ENCODE measurements around the gene RASGRP3.
A peak's percentile ranks its signal among the peaks of the same experiment; 100 is the strongest.
"Not testable (repeated sequence)": the region's sequence is repeated elsewhere in the genome, so short reads cannot be mapped to it uniquely, and the experiment has no call there.

RASGRP3 gene

DNA sequence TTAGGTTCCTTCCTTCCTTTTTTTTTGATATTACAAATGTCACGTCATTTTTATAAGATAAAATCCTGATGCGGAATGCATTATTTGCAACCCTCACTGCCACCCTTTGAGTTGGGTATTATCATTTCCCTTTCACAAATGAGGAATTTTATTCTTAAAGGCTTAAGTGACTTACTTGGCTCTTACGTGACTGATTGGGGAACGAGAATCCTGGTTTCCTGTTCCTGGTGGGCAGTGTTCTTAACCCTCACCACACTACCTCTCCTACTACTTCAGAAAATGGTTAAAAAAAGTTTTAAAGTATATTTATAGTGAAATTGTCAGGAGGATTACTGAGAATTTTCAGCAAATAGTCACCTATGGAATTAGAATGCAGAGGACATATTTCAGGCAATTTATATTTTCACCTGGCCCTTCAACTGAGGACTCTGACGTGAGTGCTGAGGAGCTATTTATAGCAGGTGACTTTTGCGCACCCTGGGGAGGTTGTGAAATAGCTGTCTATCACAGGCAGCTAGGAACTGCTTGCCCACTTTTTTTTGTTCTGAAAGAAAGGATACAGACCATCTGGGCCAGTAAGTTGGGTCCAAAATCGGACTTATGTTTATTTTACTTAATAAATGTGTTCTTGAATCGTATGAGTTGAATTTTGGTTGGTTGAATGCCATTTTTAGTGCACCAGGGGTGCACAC lies 18.7 kb upstream of the RASGRP3 start:
- no peak for DNase-seq (ENCODE audit: low spot score)

DNA sequence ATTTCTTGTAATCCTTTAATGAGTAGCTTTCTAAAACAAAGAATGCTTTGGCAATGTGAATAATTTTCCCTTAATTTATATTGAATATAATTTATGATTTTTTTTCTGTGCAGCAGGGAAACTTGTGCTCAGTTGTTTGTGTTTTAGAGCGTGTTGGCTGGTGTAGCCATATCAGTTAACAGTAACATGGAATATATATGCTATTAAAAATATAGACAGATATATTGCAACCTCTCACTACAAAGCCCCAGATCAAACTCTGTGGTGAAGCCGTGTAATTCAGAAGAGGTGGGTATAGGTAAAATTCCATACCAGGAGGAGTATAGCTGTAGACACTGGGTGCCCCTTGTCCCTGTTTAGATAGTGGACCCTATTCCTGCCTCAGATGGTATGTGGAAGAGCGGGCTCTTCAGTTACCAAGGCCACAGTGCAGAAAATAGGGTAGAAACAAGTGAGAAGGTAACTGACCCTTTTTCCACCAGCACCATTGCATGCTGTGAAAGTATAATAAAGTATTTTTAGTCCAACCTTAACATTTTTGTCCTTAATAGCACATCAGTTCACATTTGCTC lies 18.1 kb upstream of the RASGRP3 start:
- no peak for DNase-seq (ENCODE audit: low spot score)

DNA sequence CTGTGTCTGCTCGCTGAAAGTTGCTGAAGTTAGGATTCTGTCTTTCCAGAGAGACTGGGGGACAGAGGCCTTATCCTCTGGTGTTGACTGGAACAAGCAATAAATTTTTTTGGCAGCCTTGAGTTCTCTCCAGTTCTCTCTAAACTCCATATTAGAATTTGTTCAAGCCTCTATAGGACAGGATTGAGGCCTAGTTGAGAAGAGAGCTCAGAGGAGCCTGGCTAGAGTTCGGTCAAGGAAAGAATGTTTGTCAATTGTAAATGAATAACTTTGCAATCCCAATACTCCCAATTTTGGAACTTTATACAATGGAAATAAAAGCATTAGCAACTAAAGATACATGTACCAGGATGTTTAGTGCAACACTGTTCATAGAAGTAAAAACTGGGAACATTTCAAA lies 16.7 kb upstream of the RASGRP3 start:
- no peak for DNase-seq (ENCODE audit: low spot score)

DNA sequence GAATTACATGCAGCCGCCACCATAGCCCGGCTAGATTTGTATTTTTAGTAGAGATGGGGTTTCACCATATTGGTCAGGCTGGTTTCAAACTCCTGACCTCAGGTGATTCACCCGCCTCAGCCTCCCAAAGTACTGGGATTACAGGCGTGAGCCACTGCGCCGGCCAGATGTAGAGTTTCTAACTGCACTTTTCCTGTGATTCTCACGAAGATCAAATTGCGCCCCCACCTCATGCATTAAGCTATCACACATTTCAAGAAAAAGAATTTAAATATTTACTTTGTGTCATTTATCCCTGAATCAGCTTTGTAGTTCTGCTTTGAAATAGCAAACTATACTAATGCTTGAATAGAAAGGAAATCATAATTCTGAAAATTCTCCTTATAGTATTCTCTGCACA lies 13.9 kb upstream of the RASGRP3 start:
- DNase-seq (ENCODE audit: low spot score) = not testable (repeated sequence)

- DNase-seq (ENCODE audit: low spot score) = no peak
These were observed 9.0 kb upstream of the RASGRP3 start for GRCh38 chr2:33467413-33467812.

DNA sequence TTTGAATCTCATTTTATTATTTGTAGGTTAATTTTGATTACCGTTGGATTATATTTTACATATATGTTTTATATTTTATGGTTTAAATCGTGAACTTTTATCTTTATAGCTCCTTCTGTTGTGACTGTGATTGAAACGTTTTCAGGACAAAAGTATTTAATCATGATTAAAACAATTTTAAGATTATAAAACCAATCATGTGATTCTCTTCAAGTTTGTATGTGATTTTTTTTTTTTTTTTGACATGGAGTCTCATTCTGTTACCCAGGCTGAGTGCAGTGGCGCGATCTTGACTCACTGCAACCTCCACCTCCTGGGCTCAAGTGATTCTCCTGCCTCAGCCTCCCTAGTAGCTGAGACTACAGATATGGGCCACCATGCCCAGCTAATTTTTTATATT lies 7.2 kb upstream of the RASGRP3 start:
- DNase-seq (ENCODE audit: low spot score) = no peak

GRCh38 chr2:33475224-33476130 lies 972 bp upstream of the RASGRP3 start:
- peak; percentile 89 for DNase-seq (ENCODE audit: low spot score)

DNA sequence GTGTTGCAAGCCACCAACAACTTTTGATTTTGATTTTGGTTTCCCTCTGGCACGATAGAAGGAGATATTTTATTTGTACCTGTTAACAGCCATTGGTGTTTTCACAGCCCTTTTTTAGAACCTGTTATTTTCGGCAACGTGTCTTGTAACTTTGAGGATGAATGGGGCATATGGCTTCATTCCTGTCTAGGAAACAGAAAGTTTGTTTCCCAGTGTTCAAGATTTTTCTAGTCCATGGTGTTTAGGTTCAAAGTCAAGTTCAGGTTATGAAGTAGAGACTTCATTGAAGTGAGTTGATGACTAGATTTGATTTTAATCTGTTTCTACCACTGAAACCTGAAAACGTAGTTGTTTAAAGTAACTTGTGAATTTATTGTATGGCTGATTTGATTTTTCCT lies 343 bp downstream of the RASGRP3 start:
- DNase-seq (ENCODE audit: low spot score) = no peak

- DNase-seq (ENCODE audit: low spot score) = no peak
These were observed 1.3 kb downstream of the RASGRP3 start for GRCh38 chr2:33477473-33478468.

GRCh38 chr2:33478968-33479731 lies 2.7 kb downstream of the RASGRP3 start:
- no peak for DNase-seq (ENCODE audit: low spot score)

- DNase-seq (ENCODE audit: low spot score) = no peak
These were observed 6.1 kb downstream of the RASGRP3 start for GRCh38 chr2:33482518-33482917.

DNA sequence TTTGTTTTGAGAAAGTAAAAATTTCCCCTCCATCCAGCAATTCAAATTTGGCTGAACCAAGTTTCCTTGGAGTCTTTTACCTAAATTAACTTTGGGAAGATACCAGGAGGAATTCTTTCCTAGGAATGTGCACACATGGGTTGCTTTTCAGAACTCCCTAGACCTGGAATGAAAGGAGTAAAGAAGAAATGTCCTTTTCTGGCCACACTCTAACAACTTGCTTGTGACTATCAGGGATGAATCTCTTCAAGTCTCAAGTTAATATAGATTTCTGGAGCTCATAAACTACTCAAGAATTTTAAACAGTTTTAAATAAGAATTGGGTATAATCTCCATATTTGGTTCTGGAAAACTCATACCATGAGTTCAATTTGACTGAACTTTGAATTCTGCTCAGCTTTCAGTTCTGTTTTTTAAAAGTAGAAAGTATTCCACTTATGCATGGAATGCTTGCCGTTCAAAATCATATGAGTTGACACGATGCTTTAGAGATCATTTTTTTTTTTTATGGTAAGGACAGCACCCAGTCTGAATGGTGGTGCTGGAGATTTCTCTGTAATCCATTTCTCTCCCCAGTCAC lies 7.7 kb downstream of the RASGRP3 start:
- DNase-seq (ENCODE audit: low spot score) = no peak

DNA sequence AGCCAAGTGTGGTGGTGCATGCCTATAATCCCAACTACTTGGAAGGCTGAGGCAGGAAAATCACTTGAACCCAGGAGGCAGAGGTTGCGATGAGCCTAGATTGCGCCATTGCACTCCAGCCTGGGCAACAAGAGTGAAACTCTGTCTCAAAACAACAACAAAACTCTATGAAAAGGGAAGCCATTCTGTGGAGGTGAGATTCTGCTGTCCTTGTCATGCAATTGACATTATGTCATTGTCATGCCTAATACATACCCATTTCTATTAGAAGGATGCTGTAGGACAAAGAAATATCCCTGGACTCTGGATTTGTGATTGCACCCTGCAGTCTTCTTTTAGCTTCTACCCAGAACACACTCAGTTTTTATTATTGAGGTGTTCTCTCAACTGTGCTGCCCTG lies 8.6 kb downstream of the RASGRP3 start:
- no peak for DNase-seq (ENCODE audit: low spot score)

DNA sequence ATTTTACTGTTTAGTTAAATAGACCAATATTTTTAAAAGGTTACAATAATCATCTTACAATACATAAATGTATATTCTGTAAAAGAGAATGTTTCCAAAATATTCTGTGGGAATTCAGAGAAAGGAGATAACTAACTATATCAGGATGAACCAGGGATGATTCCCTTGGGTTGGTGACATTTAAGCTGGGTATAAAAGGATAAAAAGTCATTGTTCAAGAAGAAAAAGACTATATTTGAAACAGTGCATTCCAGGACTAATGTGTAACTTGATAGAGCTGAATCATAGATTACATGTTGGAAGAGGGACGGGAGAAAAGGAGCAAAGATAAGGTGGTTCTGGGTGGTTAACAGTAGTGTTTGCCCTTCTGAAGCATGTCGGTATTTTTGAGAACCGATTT lies 10.1 kb downstream of the RASGRP3 start:
- no peak for DNase-seq (ENCODE audit: low spot score)

DNA sequence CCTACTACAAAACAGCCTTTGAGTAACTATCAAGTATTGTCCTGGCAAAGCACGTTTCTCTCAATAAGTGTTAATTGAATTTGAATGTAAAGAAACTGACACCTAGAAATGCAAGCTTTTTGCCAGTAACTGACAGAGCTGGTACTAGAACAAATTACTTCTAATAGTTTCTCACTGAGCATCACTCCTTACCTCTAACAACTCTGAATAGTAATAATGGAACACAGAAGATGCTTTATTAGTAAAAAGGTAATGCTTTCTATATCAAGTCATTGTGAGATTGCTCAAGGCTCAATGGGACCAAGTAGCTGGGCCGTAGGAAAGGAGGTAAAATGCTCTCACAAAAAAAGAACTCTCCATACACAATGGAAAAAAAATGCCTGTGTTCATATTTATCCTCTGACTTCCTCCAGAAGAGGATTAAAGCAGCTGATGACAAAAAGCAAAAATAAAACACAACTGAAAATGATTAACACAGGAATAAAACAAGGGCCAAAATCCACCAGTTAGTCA lies 11.8 kb downstream of the RASGRP3 start:
- no peak for DNase-seq (ENCODE audit: low spot score)

- no peak for DNase-seq (ENCODE audit: low spot score)
These were observed 12.5 kb downstream of the RASGRP3 start for GRCh38 chr2:33488715-33489540.

DNA sequence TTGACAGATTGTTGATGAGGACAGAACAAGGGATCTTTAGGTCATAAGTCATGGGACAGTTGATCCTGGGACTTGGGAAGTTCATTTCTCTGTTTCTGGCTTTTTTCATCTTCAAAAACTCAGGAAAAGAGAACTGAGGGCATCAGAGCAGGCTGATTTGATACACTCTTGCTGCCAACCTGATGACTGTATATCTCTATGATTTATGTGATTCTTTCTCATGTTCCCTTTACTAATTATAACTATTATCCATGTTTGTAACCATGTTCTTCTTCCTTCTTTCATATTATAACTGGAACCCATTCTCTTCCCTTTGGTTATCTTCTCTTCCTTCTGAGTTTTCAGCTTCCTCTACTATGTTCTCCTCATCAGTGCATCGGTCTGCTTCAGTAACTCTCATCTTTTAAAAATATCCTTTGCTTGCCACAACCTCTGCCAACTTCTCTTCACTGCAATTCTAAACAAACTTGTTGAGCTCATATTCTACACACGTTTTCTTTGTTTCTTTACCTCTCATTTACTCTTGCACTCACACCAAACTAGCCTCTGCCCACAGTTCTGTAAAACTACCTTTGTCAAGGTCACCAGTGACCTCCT lies 13.5 kb downstream of the RASGRP3 start:
- DNase-seq (ENCODE audit: low spot score) = no peak

GRCh38 chr2:33491441-33492084 lies 15.1 kb downstream of the RASGRP3 start:
- DNase-seq (ENCODE audit: low spot score) = no peak
